BJ (cell line): ENCODE results near the gene NRAP. TPM values are rescaled to one million over a fixed set of nuclear protein-coding genes. Genes with fewer than 3 reads are reported as not detected.

ENCODE experiments used
- CTCF ChIA-PET: fragments of 350-600 bp; formaldehyde crosslinking; extraction: SDS; loops from one replicate; lab custom pipeline; 2021; ENCODE audit warnings: antibody characterized with exemption, inconsistent platforms; lab: Yijun Ruan, JAX
- POLR2A ChIA-PET: fragments of 300-600 bp; sonication (Branson Sonifier 250); formaldehyde crosslinking; extraction: SDS; loops from one replicate; lab custom pipeline; 2021; ENCODE audit warnings: antibody characterized with exemption; lab: Charles Lee
- DNase-seq: peaks from one replicate; pipeline ENCODE4 v3.0.0-alpha.2; 2011; ENCODE audit warnings: low read depth
- H3K27me3 ChIP-seq: 2 replicates; pipeline ENCODE4 v1.6.0; 2011; ENCODE audit warnings: low read length; ENCODE audit not compliant: control insufficient read depth, insufficient read depth
- H3K36me3 ChIP-seq: 2 replicates; pipeline ENCODE4 v1.5.1; 2011; ENCODE audit warnings: low read length; ENCODE audit not compliant: control insufficient read depth, insufficient read depth
- H3K4me3 ChIP-seq: 2 replicates; pipeline ENCODE4 v1.5.1; 2011; ENCODE audit warnings: low read depth, mild to moderate bottlenecking, control low read depth, low read length
- polyA plus RNA-seq: library from polyadenylated mRNA; depleted of rRNA; stranded (reverse); fragments of >200 nt; gene quantifications from 2 replicates; pipeline ENCODE4 v1.2.3, GENCODE V29; 2011
- TF ChIP-seq, protein P1 (sequence below): IDR thresholded peaks from 2 replicates; pipeline ENCODE4 v1.5.1; 2011; ENCODE audit warnings: low read depth, mild to moderate bottlenecking, control low read depth, inconsistent platforms, low read length, moderate library complexity; ENCODE audit not compliant: insufficient read depth

The NRAP gene
- polyA plus RNA-seq, 1 experiment: not detected

DNA sequence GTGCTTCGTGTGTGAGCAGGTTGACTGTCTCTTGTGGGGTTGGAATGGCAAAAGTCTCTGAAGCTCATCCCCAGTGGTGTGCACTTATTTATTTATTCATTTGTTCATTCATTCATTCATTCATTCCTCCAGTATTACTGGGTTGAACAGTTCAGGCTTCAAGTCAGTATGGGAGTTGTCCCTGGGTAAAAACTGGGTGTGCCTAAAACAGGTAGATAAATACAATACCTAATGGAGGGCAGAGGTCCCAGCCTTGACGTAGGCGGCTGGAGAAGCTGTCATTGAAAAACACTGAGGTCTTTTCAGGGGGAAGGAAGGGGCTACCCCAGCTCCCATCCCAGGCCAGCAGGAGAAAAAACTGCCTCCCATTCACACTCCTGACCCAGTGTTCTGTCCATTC, 26.9 kb upstream of the NRAP start:
- Histone ChIP-seq H3K36me3 (peaks cover 4% of the 10 kb centered on the region), H3K27me3 (no peaks in the 10 kb centered on the region), H3K4me3 (no peak overlapping the region)
- no peak for DNase-seq
- ChIA-PET CTCF (interaction anchor here (0.6 to 2.5 kb wide), 5 partner anchors 10 to 203 kb away, joined by 3 to 9 read pairs (median 3); no protein-coding TSS in a partner anchor), POLR2A (no interaction called here)
- TF ChIP-seq, protein P1, sequence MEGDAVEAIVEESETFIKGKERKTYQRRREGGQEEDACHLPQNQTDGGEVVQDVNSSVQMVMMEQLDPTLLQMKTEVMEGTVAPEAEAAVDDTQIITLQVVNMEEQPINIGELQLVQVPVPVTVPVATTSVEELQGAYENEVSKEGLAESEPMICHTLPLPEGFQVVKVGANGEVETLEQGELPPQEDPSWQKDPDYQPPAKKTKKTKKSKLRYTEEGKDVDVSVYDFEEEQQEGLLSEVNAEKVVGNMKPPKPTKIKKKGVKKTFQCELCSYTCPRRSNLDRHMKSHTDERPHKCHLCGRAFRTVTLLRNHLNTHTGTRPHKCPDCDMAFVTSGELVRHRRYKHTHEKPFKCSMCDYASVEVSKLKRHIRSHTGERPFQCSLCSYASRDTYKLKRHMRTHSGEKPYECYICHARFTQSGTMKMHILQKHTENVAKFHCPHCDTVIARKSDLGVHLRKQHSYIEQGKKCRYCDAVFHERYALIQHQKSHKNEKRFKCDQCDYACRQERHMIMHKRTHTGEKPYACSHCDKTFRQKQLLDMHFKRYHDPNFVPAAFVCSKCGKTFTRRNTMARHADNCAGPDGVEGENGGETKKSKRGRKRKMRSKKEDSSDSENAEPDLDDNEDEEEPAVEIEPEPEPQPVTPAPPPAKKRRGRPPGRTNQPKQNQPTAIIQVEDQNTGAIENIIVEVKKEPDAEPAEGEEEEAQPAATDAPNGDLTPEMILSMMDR: no peak

DNA sequence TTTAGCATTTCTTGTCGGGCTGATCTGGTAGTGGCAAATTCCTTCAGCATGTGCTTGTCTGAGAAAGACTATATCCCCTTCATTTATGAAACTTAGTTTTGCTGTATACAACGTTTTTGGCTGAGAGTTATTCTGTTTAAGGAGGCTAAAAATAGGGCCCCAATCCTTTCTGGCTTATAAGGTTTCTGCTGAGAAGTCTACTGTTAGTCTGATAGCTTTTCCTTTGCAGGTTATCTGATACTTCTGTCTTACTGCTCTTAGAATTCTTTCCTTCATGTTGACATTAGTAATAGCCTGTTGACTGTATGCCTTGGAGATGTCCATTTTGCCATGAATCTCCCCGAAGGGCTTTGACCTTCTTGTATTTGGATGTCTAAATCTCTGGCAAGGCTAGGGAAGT, 25.7 kb upstream of the NRAP start:
- TF ChIP-seq, protein P1: no peak
- ChIA-PET POLR2A (no interaction called here), CTCF (interaction anchor here (0.7 to 2.5 kb wide), 3 partner anchors 9 to 27 kb away, joined by 3 to 9 read pairs (median 4); no protein-coding TSS in a partner anchor)
- Histone ChIP-seq H3K4me3 (no peak overlapping the region), H3K36me3 (peaks cover 4% of the 10 kb centered on the region), H3K27me3 (no peaks in the 10 kb centered on the region)
- no peak for DNase-seq

DNA sequence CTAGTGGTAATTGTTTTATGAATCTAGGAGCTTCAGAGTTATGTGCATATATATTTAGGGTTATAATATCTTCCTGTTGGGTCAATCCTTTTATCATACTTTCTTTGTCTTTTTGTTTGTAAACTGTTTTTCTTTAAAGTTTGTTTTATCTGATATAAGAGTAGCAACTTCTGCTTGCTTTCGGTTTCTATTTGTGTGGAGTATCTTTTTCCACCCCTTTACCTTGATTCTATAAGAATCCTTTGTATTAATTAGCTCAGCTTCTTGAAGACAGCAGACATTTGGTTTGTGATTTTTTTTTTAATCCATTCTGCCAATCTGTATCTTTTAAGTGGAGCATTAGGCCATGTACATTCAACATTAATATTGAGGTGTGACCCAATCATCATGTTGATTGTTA, 25.2 kb upstream of the NRAP start:
- no peak for DNase-seq
- no peak overlapping the region for H3K4me3 ChIP-seq
- POLR2A ChIA-PET: no interaction called here
- TF ChIP-seq, protein P1: no peak
- peaks cover 4% of the 10 kb centered on the region for H3K36me3 ChIP-seq
- no peaks in the 10 kb centered on the region for H3K27me3 ChIP-seq
- CTCF ChIA-PET: interaction anchor here (2.5 kb wide), 1 partner anchor 10 kb away, joined by 9 read pairs; no protein-coding TSS in a partner anchor

GRCh38 chr10:113687037-113687436, 23.2 kb upstream of the NRAP start:
- Histone ChIP-seq H3K36me3 (no peaks in the 10 kb centered on the region; the same call in 1 of the 2 replicates), H3K27me3 (no peaks in the 10 kb centered on the region), H3K4me3 (no peak overlapping the region)
- ChIA-PET CTCF (interaction anchor here (0.6 to 1.5 kb wide), 2 partner anchors 11 to 18 kb away, joined by 3 to 4 read pairs; no protein-coding TSS in a partner anchor), POLR2A (no interaction called here)
- TF ChIP-seq, protein P1: no peak
- no peak for DNase-seq

GRCh38 chr10:113686028-113686427, 22.2 kb upstream of the NRAP start:
- DNase-seq: no peak
- H3K36me3 ChIP-seq: no peaks in the 10 kb centered on the region
- CTCF ChIA-PET: interaction anchor here (0.6 to 1.5 kb wide), 2 partner anchors 12 to 19 kb away, joined by 3 to 4 read pairs; no protein-coding TSS in a partner anchor
- no peaks in the 10 kb centered on the region for H3K27me3 ChIP-seq
- TF ChIP-seq, protein P1: no peak
- POLR2A ChIA-PET: no interaction called here
- H3K4me3 ChIP-seq: no peak overlapping the region
